ENCODE measurements around the gene RUBCNL.

RUBCNL gene

DNA sequence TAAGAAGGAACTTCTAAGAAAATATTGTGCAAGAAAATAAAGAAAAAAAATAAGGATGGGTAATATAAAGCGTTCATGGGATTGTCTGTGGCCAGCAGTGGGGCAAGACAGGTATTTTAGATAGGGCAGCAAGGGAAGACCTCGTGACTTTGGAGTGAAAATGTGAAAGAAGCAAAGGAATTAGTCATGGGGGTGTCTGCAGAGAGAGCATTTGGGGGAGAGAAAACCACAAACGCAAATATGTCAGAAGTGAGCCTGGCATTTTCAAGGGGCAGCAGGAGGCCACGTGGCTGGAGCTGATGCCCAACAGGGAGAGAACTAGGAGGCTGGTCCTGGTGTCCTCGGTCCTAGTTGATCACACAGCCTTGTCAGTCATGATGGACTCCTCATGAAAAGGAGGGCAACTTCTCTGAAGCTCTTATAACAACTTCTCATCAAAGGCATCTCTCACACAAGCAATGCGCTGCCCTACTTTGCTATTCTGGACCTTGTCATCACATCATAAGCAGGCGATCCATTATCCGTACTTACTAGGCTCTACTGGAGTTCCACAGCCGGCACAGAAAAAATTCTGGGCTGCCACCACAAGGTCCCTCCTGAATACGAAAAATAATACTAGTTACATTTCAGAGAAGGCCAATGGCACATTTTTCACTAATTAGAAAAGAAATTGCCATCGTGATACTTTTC, 31.0 kb downstream of the RUBCNL start:
- no peaks in the 10 kb centered on the region for H3K4me1 ChIP-seq (ENCODE audit: control insufficient read depth, insufficient read depth, low read length, poor library complexity, severe bottlenecking)
- H3K27ac ChIP-seq (ENCODE audit: insufficient read depth, low read length, poor library complexity, severe bottlenecking), result no peak overlapping the region
- H3K27me3 ChIP-seq (replicated peaks; ENCODE audit: control insufficient read depth, insufficient read depth, low read length, poor library complexity, severe bottlenecking), result no peaks in the 10 kb centered on the region
- no peaks in the 10 kb centered on the region for H3K9me3 ChIP-seq (ENCODE audit: control insufficient read depth, low read length)
- H3K36me3 ChIP-seq (ENCODE audit: control insufficient read depth, insufficient read depth, low read length), result no peaks in the 10 kb centered on the region
- no peak for DNase-seq
- no peak overlapping the region for H3K4me3 ChIP-seq (ENCODE audit: insufficient read depth, low read depth, low read length, poor library complexity, severe bottlenecking)

- Histone ChIP-seq H3K27ac (ENCODE audit: insufficient read depth, low read length, poor library complexity, severe bottlenecking) (no peak overlapping the region), H3K4me3 (ENCODE audit: insufficient read depth, low read depth, low read length, poor library complexity, severe bottlenecking) (no peak overlapping the region), H3K9me3 (ENCODE audit: control insufficient read depth, low read length) (no peaks in the 10 kb centered on the region), H3K36me3 (ENCODE audit: control insufficient read depth, insufficient read depth, low read length) (no peaks in the 10 kb centered on the region), H3K4me1 (ENCODE audit: control insufficient read depth, insufficient read depth, low read length, poor library complexity, severe bottlenecking) (no peaks in the 10 kb centered on the region), H3K27me3 (replicated peaks; ENCODE audit: control insufficient read depth, insufficient read depth, low read length, poor library complexity, severe bottlenecking) (no peaks in the 10 kb centered on the region)
- DNase-seq, result no peak
Measured at GRCh38 chr13:46355088-46355468, 32.0 kb downstream of the RUBCNL start.

DNA sequence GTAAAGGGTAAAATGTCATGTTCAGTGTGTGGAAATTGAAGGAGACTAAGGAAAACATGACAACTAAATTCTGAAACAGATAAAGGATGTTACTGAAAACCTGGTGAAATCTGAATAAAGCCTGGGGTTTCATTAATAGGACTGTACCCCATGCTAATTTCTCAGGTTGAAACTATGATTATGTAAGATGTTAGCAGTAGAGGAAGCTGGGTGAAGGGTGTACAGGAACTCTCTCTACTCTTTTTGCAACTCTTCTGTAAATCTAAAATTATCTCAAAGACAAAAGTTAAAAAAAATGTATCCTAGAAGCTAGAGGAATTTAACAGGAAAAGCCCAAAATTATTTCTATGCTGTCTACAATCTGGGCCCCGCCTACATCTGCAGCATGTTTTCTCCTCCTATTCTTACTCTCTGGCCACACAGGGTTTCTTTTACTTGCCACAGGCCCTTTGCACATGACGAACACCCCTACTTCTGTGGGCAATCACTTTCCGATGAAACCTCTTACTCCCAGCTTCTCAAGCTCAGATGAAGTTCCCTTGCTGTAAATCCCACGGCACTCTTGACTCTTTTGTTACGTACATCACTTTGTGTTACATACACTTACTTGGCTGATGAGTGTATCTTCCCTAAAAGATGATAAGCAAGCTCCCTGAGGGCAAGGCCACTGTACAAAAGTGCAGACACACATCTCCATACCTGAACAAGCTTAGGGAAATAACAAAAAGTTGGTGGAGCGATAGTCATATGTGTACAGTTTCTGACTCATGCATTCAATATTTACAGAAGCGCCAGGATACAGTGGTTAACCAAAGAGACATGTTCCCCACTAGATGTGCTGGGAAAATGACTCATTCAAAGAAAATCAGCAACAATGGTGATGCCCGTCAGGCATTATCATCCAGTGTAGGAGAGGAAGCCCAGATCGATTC, 32.6 kb downstream of the RUBCNL start:
- Histone ChIP-seq H3K27ac (ENCODE audit: insufficient read depth, low read length, poor library complexity, severe bottlenecking) (no peak overlapping the region), H3K9me3 (ENCODE audit: control insufficient read depth, low read length) (no peaks in the 10 kb centered on the region), H3K4me1 (ENCODE audit: control insufficient read depth, insufficient read depth, low read length, poor library complexity, severe bottlenecking) (no peaks in the 10 kb centered on the region), H3K36me3 (ENCODE audit: control insufficient read depth, insufficient read depth, low read length) (no peaks in the 10 kb centered on the region), H3K27me3 (replicated peaks; ENCODE audit: control insufficient read depth, insufficient read depth, low read length, poor library complexity, severe bottlenecking) (no peaks in the 10 kb centered on the region), H3K4me3 (ENCODE audit: insufficient read depth, low read depth, low read length, poor library complexity, severe bottlenecking) (no peak overlapping the region)
- DNase-seq, result no peak

DNA sequence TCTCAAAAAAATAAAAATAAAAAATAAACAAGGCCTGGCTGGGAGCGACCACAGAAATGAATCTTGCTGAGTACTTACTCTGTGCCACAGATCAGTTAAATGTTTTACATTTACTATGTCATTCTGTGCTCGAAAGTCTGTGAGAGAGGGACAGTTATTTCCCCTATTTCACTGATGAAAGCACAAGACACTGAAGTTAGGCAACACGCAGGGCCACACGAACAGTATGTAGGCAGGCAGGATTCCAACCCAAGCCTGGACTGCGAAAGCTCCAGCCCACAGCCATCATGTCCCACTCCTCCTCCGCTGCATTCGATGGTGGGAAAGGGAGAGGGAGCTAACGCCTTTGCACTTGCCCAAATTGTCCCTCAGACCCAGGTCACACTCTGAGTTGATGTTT, 34.2 kb downstream of the RUBCNL start:
- no peaks in the 10 kb centered on the region for H3K27me3 ChIP-seq (replicated peaks; ENCODE audit: control insufficient read depth, insufficient read depth, low read length, poor library complexity, severe bottlenecking)
- DNase-seq, result no peak
- H3K27ac ChIP-seq (ENCODE audit: insufficient read depth, low read length, poor library complexity, severe bottlenecking), result no peak overlapping the region
- no peaks in the 10 kb centered on the region for H3K4me1 ChIP-seq (ENCODE audit: control insufficient read depth, insufficient read depth, low read length, poor library complexity, severe bottlenecking)
- no peak overlapping the region for H3K4me3 ChIP-seq (ENCODE audit: insufficient read depth, low read depth, low read length, poor library complexity, severe bottlenecking)
- no peaks in the 10 kb centered on the region for H3K9me3 ChIP-seq (ENCODE audit: control insufficient read depth, low read length)
- H3K36me3 ChIP-seq (ENCODE audit: control insufficient read depth, insufficient read depth, low read length), result no peaks in the 10 kb centered on the region

GRCh38 chr13:46350003-46350402, 37.0 kb downstream of the RUBCNL start:
- Histone ChIP-seq H3K4me1 (ENCODE audit: control insufficient read depth, insufficient read depth, low read length, poor library complexity, severe bottlenecking) (no peaks in the 10 kb centered on the region), H3K27me3 (replicated peaks; ENCODE audit: control insufficient read depth, insufficient read depth, low read length, poor library complexity, severe bottlenecking) (no peaks in the 10 kb centered on the region), H3K36me3 (ENCODE audit: control insufficient read depth, insufficient read depth, low read length) (no peaks in the 10 kb centered on the region), H3K9me3 (ENCODE audit: control insufficient read depth, low read length) (no peaks in the 10 kb centered on the region), H3K4me3 (ENCODE audit: insufficient read depth, low read depth, low read length, poor library complexity, severe bottlenecking) (no peak overlapping the region), H3K27ac (ENCODE audit: insufficient read depth, low read length, poor library complexity, severe bottlenecking) (no peak overlapping the region)
- DNase-seq, result no peak

GRCh38 chr13:46348961-46349360, 38.1 kb downstream of the RUBCNL start:
- Histone ChIP-seq H3K9me3 (ENCODE audit: control insufficient read depth, low read length) (no peaks in the 10 kb centered on the region), H3K4me1 (ENCODE audit: control insufficient read depth, insufficient read depth, low read length, poor library complexity, severe bottlenecking) (no peaks in the 10 kb centered on the region), H3K27ac (ENCODE audit: insufficient read depth, low read length, poor library complexity, severe bottlenecking) (no peak overlapping the region), H3K4me3 (ENCODE audit: insufficient read depth, low read depth, low read length, poor library complexity, severe bottlenecking) (no peak overlapping the region), H3K36me3 (ENCODE audit: control insufficient read depth, insufficient read depth, low read length) (no peaks in the 10 kb centered on the region), H3K27me3 (replicated peaks; ENCODE audit: control insufficient read depth, insufficient read depth, low read length, poor library complexity, severe bottlenecking) (no peaks in the 10 kb centered on the region)
- no peak for DNase-seq

- no peaks in the 10 kb centered on the region for H3K4me1 ChIP-seq (ENCODE audit: control insufficient read depth, insufficient read depth, low read length, poor library complexity, severe bottlenecking)
- DNase-seq, result no peak
- no peaks in the 10 kb centered on the region for H3K9me3 ChIP-seq (ENCODE audit: control insufficient read depth, low read length)
- no peaks in the 10 kb centered on the region for H3K27me3 ChIP-seq (replicated peaks; ENCODE audit: control insufficient read depth, insufficient read depth, low read length, poor library complexity, severe bottlenecking)
- H3K4me3 ChIP-seq (ENCODE audit: insufficient read depth, low read depth, low read length, poor library complexity, severe bottlenecking), result no peak overlapping the region
- no peaks in the 10 kb centered on the region for H3K36me3 ChIP-seq (ENCODE audit: control insufficient read depth, insufficient read depth, low read length)
- no peak overlapping the region for H3K27ac ChIP-seq (ENCODE audit: insufficient read depth, low read length, poor library complexity, severe bottlenecking)
Measured at GRCh38 chr13:46347277-46347676, 39.8 kb downstream of the RUBCNL start.

GRCh38 chr13:46345866-46346265, 41.2 kb downstream of the RUBCNL start:
- Histone ChIP-seq H3K9me3 (ENCODE audit: control insufficient read depth, low read length) (no peaks in the 10 kb centered on the region), H3K4me1 (ENCODE audit: control insufficient read depth, insufficient read depth, low read length, poor library complexity, severe bottlenecking) (no peaks in the 10 kb centered on the region), H3K36me3 (ENCODE audit: control insufficient read depth, insufficient read depth, low read length) (no peaks in the 10 kb centered on the region), H3K4me3 (ENCODE audit: insufficient read depth, low read depth, low read length, poor library complexity, severe bottlenecking) (no peak overlapping the region), H3K27me3 (replicated peaks; ENCODE audit: control insufficient read depth, insufficient read depth, low read length, poor library complexity, severe bottlenecking) (no peaks in the 10 kb centered on the region), H3K27ac (ENCODE audit: insufficient read depth, low read length, poor library complexity, severe bottlenecking) (no peak overlapping the region)
- no peak for DNase-seq

DNA sequence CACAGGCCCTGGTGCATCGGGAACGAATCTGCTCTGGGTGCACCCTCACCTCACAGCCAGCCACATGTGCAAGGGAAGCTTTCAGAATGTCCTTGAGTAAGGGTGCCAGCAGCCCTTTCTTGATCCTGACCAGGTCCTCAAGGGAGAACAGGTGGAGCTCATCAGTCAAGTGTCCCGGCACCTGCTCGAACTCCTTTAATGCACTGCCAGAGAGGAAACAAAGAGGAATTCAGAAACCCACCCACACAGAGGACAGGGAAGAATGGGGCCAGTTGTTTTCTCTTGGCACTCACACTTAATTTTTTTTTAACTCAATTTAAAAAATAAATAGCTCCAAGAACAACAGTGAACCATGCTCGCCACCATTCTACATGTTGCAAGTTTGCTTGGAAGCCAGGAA, 41.7 kb downstream of the RUBCNL start:
- no peaks in the 10 kb centered on the region for H3K9me3 ChIP-seq (ENCODE audit: control insufficient read depth, low read length)
- no peaks in the 10 kb centered on the region for H3K36me3 ChIP-seq (ENCODE audit: control insufficient read depth, insufficient read depth, low read length)
- H3K27ac ChIP-seq (ENCODE audit: insufficient read depth, low read length, poor library complexity, severe bottlenecking), result no peak overlapping the region
- no peak for DNase-seq
- H3K27me3 ChIP-seq (replicated peaks; ENCODE audit: control insufficient read depth, insufficient read depth, low read length, poor library complexity, severe bottlenecking), result no peaks in the 10 kb centered on the region
- no peaks in the 10 kb centered on the region for H3K4me1 ChIP-seq (ENCODE audit: control insufficient read depth, insufficient read depth, low read length, poor library complexity, severe bottlenecking)
- H3K4me3 ChIP-seq (ENCODE audit: insufficient read depth, low read depth, low read length, poor library complexity, severe bottlenecking), result no peak overlapping the region

- DNase-seq, result no peak
- no peaks in the 10 kb centered on the region for H3K36me3 ChIP-seq (ENCODE audit: control insufficient read depth, insufficient read depth, low read length)
- H3K4me1 ChIP-seq (ENCODE audit: control insufficient read depth, insufficient read depth, low read length, poor library complexity, severe bottlenecking), result no peaks in the 10 kb centered on the region
- no peak overlapping the region for H3K4me3 ChIP-seq (ENCODE audit: insufficient read depth, low read depth, low read length, poor library complexity, severe bottlenecking)
- H3K27me3 ChIP-seq (replicated peaks; ENCODE audit: control insufficient read depth, insufficient read depth, low read length, poor library complexity, severe bottlenecking), result no peaks in the 10 kb centered on the region
- H3K9me3 ChIP-seq (ENCODE audit: control insufficient read depth, low read length), result no peaks in the 10 kb centered on the region
- no peak overlapping the region for H3K27ac ChIP-seq (ENCODE audit: insufficient read depth, low read length, poor library complexity, severe bottlenecking)
Measured at GRCh38 chr13:46343279-46343994, 43.6 kb downstream of the RUBCNL start.
